ENCODE results near the gene RABGAP1L.
A peak's percentile ranks its signal among the peaks of the same experiment; 100 is the strongest.
"Not testable (repeated sequence)": the region's sequence is repeated elsewhere in the genome, so short reads cannot be mapped to it uniquely, and the experiment has no call there.

The RABGAP1L gene

DNA sequence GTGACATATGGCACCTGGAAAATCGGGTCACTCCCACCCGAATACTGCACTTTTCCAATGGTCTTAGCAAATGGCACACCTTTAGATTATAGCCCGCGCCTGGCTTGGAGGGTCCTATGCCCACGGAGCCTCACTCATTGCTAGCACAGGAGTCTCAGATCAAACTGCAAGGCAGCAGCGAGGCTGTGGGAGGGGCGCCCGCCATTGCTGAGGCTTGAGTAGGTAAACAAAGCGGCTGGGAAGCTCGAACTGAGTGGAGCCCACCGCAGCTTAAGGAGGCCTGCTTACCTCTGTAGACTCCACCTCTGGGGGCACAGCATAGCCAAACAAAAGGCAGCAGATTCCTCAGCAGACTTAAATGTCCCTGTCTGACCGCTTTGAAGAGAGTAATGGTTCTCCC, 458.6 kb downstream of the RABGAP1L start:
- no CpG with 5 or more reads among the region's 12 CpGs for WGBS (ENCODE audit: extremely low coverage, insufficient coverage, insufficient read length)
- not testable (repeated sequence) for H4K8ac ChIP-seq (ENCODE audit: low read depth, low read length); H2BK5ac ChIP-seq (ENCODE audit: low read depth, low read length, poor library complexity)

GRCh38 chr1:174623324-174624035, 464.2 kb downstream of the RABGAP1L start:
- Histone ChIP-seq H3K4me2 (ENCODE audit: low read length) (no peak overlapping the region), H3K23ac (ENCODE audit: low read length) (no peak overlapping the region), H3K18ac (ENCODE audit: low read length) (no peak overlapping the region), H3K79me2 (ENCODE audit: control insufficient read depth, insufficient read depth, low read length, poor library complexity) (no peaks in the 10 kb centered on the region), H3K79me1 (ENCODE audit: low read length) (no peaks in the 10 kb centered on the region), H4K8ac (ENCODE audit: low read depth, low read length) (no peak overlapping the region), H3K9me3 (ENCODE audit: insufficient read depth, low read depth, low read length) (no peaks in the 10 kb centered on the region), H3K36me3 (ENCODE audit: control insufficient read depth in 1 of 2, insufficient read depth in 2 of 2, low read length in 2 of 2) (no peaks in the 10 kb centered on the region), H3K4me1 (ENCODE audit: control insufficient read depth in 1 of 2, insufficient read depth in 2 of 2, low read length in 2 of 2) (peaks cover 0 to 2% of the 10 kb centered on the region in 2 experiments), H4K91ac (ENCODE audit: low read depth, low read length) (no peak overlapping the region), H2AFZ (ENCODE audit: insufficient read depth, low read length, poor library complexity) (no peak overlapping the region), H3K4me3 (ENCODE audit: low read depth, low read length) (no peak overlapping the region), H4K12ac (ENCODE audit: low read depth, low read length) (no peak overlapping the region), H3K9ac (ENCODE audit: low read length) (no peak overlapping the region), H3K27me3 (ENCODE audit: insufficient read depth, low read length) (no peaks in the 10 kb centered on the region), H2BK120ac (ENCODE audit: insufficient read depth, low read length, poor library complexity) (no peak overlapping the region), H2BK12ac (ENCODE audit: low read length) (no peak overlapping the region), H3K27ac (ENCODE audit: low read depth, low read length) (no peak overlapping the region), H2AK5ac (ENCODE audit: low read length) (no peak overlapping the region), H2BK5ac (ENCODE audit: low read depth, low read length, poor library complexity) (no peak overlapping the region), H3K14ac (ENCODE audit: low read length) (no peak overlapping the region), H3K4ac (ENCODE audit: low read depth, low read length) (no peak overlapping the region)
- no peak for DNase-seq
- WGBS (ENCODE audit: extremely low coverage, insufficient coverage, insufficient read length) = no CpG with 5 or more reads among the region's 2 CpGs

More for the DNA sequence above, 458.6 kb downstream of the RABGAP1L start:
- not testable (repeated sequence) for H2BK12ac ChIP-seq (ENCODE audit: low read length); H3K79me2 ChIP-seq (ENCODE audit: control insufficient read depth, insufficient read depth, low read length, poor library complexity); H4K12ac ChIP-seq (ENCODE audit: low read depth, low read length); H3K79me1 ChIP-seq (ENCODE audit: low read length); H2AK5ac ChIP-seq (ENCODE audit: low read length); H3K4me3 ChIP-seq (ENCODE audit: low read depth, low read length); H3K4me2 ChIP-seq (ENCODE audit: low read length); H3K14ac ChIP-seq (ENCODE audit: low read length); H3K27ac ChIP-seq (ENCODE audit: low read depth, low read length); H3K9ac ChIP-seq (ENCODE audit: low read length); H4K91ac ChIP-seq (ENCODE audit: low read depth, low read length); H3K27me3 ChIP-seq (ENCODE audit: insufficient read depth, low read length); H2BK120ac ChIP-seq (ENCODE audit: insufficient read depth, low read length, poor library complexity); H3K36me3 ChIP-seq (ENCODE audit: control insufficient read depth in 1 of 2, insufficient read depth in 2 of 2, low read length in 2 of 2); H2AFZ ChIP-seq (ENCODE audit: insufficient read depth, low read length, poor library complexity); DNase-seq; H3K23ac ChIP-seq (ENCODE audit: low read length); H3K4ac ChIP-seq (ENCODE audit: low read depth, low read length); H3K4me1 ChIP-seq (ENCODE audit: control insufficient read depth in 1 of 2, insufficient read depth in 2 of 2, low read length in 2 of 2); H3K18ac ChIP-seq (ENCODE audit: low read length)
- peaks cover 11% of the 10 kb centered on the region for H3K9me3 ChIP-seq (ENCODE audit: insufficient read depth, low read depth, low read length)

DNA sequence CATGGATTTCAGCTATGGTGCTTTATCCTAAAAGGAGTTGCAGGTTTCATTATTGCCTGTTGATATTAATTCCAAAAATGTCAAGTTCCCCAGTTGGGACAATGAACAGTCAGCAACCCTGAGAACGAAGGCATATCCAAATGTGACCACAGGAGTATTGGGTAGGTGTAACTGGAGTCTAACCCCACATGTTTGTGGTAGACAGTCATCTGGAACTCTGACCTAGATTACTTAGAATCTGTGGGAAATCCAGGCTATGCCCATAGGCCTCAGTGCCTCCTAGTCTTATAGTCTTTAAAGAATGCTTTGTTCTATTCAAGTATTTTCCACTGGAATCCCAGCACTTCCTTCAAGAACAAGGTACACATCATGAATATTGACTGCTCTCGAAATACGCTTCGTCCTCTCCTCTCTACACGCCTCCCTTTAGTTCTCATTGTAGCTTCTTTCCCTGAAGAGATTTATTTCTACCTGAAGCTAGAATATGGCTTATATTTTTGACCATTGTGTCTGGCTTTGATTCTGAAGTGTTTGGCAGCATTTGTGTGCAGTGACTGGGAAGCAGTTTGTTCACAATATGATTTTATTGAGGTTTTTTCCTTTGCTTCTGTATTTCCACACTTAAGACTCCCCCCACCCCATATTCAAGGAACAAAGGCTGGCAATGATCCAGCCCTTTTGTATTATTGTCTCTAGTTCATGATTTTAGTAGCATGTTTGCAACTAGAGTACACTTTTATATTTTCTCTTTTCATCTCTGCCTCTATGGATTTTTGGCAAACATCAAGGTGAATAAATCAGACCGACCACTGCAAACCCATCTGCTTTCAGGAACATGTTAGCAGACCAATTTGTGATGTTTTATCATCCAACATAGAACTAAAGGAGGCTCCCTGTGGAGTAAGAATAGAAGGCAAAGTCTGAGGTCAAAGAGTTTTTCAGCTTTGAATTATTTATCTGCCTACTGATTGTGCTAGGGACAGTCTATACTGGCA, 467.0 kb downstream of the RABGAP1L start:
- H3K18ac ChIP-seq (ENCODE audit: low read length) = no peak overlapping the region
- H3K4me1 ChIP-seq (ENCODE audit: control insufficient read depth in 1 of 2, insufficient read depth in 2 of 2, low read length in 2 of 2) = peaks cover 0 to 2% of the 10 kb centered on the region in 2 experiments
- no CpG with 5 or more reads among the region's 6 CpGs for WGBS (ENCODE audit: extremely low coverage, insufficient coverage, insufficient read length)

GRCh38 chr1:174637487-174637886, 478.2 kb downstream of the RABGAP1L start:
- Histone ChIP-seq H2BK120ac (ENCODE audit: insufficient read depth, low read length, poor library complexity) (no peak overlapping the region), H3K4ac (ENCODE audit: low read depth, low read length) (no peak overlapping the region), H2BK5ac (ENCODE audit: low read depth, low read length, poor library complexity) (no peak overlapping the region), H3K18ac (ENCODE audit: low read length) (no peak overlapping the region), H3K4me2 (ENCODE audit: low read length) (no peak overlapping the region), H3K79me2 (ENCODE audit: control insufficient read depth, insufficient read depth, low read length, poor library complexity) (no peaks in the 10 kb centered on the region), H2AFZ (ENCODE audit: insufficient read depth, low read length, poor library complexity) (no peak overlapping the region), H4K91ac (ENCODE audit: low read depth, low read length) (no peak overlapping the region), H2AK5ac (ENCODE audit: low read length) (no peak overlapping the region), H3K9ac (ENCODE audit: low read length) (peak overlapping the region; percentile 65), H3K9me3 (ENCODE audit: insufficient read depth, low read depth, low read length) (no peaks in the 10 kb centered on the region), H3K27ac (ENCODE audit: low read depth, low read length) (no peak overlapping the region), H3K4me3 (ENCODE audit: low read depth, low read length) (no peak overlapping the region), H3K27me3 (ENCODE audit: insufficient read depth, low read length) (no peaks in the 10 kb centered on the region), H3K4me1 (ENCODE audit: control insufficient read depth in 1 of 2, insufficient read depth in 2 of 2, low read length in 2 of 2) (no peaks in the 10 kb centered on the region), H3K14ac (ENCODE audit: low read length) (no peak overlapping the region), H2BK12ac (ENCODE audit: low read length) (no peak overlapping the region), H3K79me1 (ENCODE audit: low read length) (no peaks in the 10 kb centered on the region), H3K23ac (ENCODE audit: low read length) (no peak overlapping the region), H4K8ac (ENCODE audit: low read depth, low read length) (no peak overlapping the region), H3K36me3 (ENCODE audit: control insufficient read depth in 1 of 2, insufficient read depth in 2 of 2, low read length in 2 of 2) (no peaks in the 10 kb centered on the region), H4K12ac (ENCODE audit: low read depth, low read length) (no peak overlapping the region)
- no peak for DNase-seq
- no CpG with 5 or more reads among the region's 4 CpGs for WGBS (ENCODE audit: extremely low coverage, insufficient coverage, insufficient read length)

More for the DNA sequence above, 467.0 kb downstream of the RABGAP1L start:
- Histone ChIP-seq H3K79me1 (ENCODE audit: low read length) (no peaks in the 10 kb centered on the region), H3K4ac (ENCODE audit: low read depth, low read length) (no peak overlapping the region), H2AFZ (ENCODE audit: insufficient read depth, low read length, poor library complexity) (no peak overlapping the region), H2AK5ac (ENCODE audit: low read length) (no peak overlapping the region), H3K9ac (ENCODE audit: low read length) (no peak overlapping the region), H3K4me3 (ENCODE audit: low read depth, low read length) (no peak overlapping the region), H3K79me2 (ENCODE audit: control insufficient read depth, insufficient read depth, low read length, poor library complexity) (no peaks in the 10 kb centered on the region), H3K9me3 (ENCODE audit: insufficient read depth, low read depth, low read length) (no peaks in the 10 kb centered on the region), H4K12ac (ENCODE audit: low read depth, low read length) (no peak overlapping the region), H2BK12ac (ENCODE audit: low read length) (no peak overlapping the region), H2BK120ac (ENCODE audit: insufficient read depth, low read length, poor library complexity) (no peak overlapping the region), H2BK5ac (ENCODE audit: low read depth, low read length, poor library complexity) (no peak overlapping the region), H4K91ac (ENCODE audit: low read depth, low read length) (no peak overlapping the region), H4K8ac (ENCODE audit: low read depth, low read length) (no peak overlapping the region), H3K27ac (ENCODE audit: low read depth, low read length) (no peak overlapping the region), H3K23ac (ENCODE audit: low read length) (no peak overlapping the region), H3K14ac (ENCODE audit: low read length) (no peak overlapping the region), H3K36me3 (ENCODE audit: control insufficient read depth in 1 of 2, insufficient read depth in 2 of 2, low read length in 2 of 2) (no peaks in the 10 kb centered on the region), H3K27me3 (ENCODE audit: insufficient read depth, low read length) (no peaks in the 10 kb centered on the region), H3K4me2 (ENCODE audit: low read length) (peak overlapping the region; percentile 13)
- DNase-seq = peak; percentile 78 to 90

All from trophoblast cell (in vitro differentiated cells and primary cell).